Left ventricle myocardium inferior (tissue), 1 donor: ENCODE results near the gene GPC3. TPM values are rescaled to one million over a fixed set of nuclear protein-coding genes. Genes with fewer than 3 reads are reported as not detected.

Experiments
- DNase-seq: peaks from one replicate; pipeline ENCODE4 v3.0.0-alpha.2; 2020
- H3K27ac ChIP-seq: fragments of 200-600 bp; replicated peaks from 2 replicates; pipeline ENCODE4 v1.8.0; 2021
- H3K27me3 ChIP-seq: fragments of 200-600 bp; 2 replicates; pipeline ENCODE4 v1.8.0; 2021; ENCODE audit warnings: low read depth
- H3K36me3 ChIP-seq: fragments of 200-600 bp; 2 replicates; pipeline ENCODE4 v1.8.0; 2021
- H3K4me1 ChIP-seq: fragments of 200-600 bp; 2 replicates; pipeline ENCODE4 v1.8.0; 2021
- H3K4me3 ChIP-seq: fragments of 200-600 bp; 2 replicates; pipeline ENCODE4 v1.8.0; 2021; ENCODE audit warnings: mild to moderate bottlenecking, moderate library complexity
- H3K9me3 ChIP-seq: fragments of 200-600 bp; replicated peaks from 2 replicates; pipeline ENCODE4 v1.8.0; 2021
- CTCF ChIP-seq: fragments of 200-600 bp; IDR thresholded peaks from 2 replicates; pipeline ENCODE4 v1.8.0; 2021; ENCODE audit warnings: antibody characterized with exemption, mild to moderate bottlenecking, borderline replicate concordance
- intact Hi-C: fragments of 100-400 bp; cut with micrococcal nuclease; formaldehyde crosslinking; loops from one replicate; pipeline ENCODE4 v1.11.0; 2022
- total RNA-seq: library from RNA; stranded (reverse); fragmentation: NEBNext Ultra II Directional; extraction: Animal tissue kit (Norgen Biotek cat#: 25700); gene quantifications from one replicate; pipeline ENCODE4 v1.2.1, GENCODE V29; 2021
- donor health status: DM: no; HTN: yes; CAD: no; lungs with severe emphysema.

Gene GPC3
- total RNA-seq, 1 donor from 2014 or later: 5.4 TPM

- no peak overlapping the region for H3K27ac ChIP-seq
- intact Hi-C loops: loop anchor here (10.0 kb wide), 1 partner anchor 336 kb away; no protein-coding TSS in a partner anchor
- H3K9me3 ChIP-seq: no peaks in the 10 kb centered on the region
Measured at GRCh38 chrX:133670383-133670782, 315.0 kb downstream of the GPC3 start.

GRCh38 chrX:133669214-133669613 is 316.2 kb downstream of the GPC3 start:
- no peak for TF ChIP-seq CTCF
- no peaks in the 10 kb centered on the region for H3K9me3 ChIP-seq
- intact Hi-C loops: no loop called here
- no peak overlapping the region for H3K27ac ChIP-seq
- H3K36me3 ChIP-seq: no peaks in the 10 kb centered on the region
- DNase-seq: no peak
- no peaks in the 10 kb centered on the region for H3K4me1 ChIP-seq
- H3K27me3 ChIP-seq: no peaks in the 10 kb centered on the region
- H3K4me3 ChIP-seq: no peak overlapping the region

More at GRCh38 chrX:133670383-133670782, 315.0 kb downstream of the GPC3 start:
- no peaks in the 10 kb centered on the region for H3K27me3 ChIP-seq
- no peaks in the 10 kb centered on the region for H3K4me1 ChIP-seq
- DNase-seq: no peak
- H3K4me3 ChIP-seq: no peak overlapping the region
- TF ChIP-seq CTCF: peak; percentile 73
- no peaks in the 10 kb centered on the region for H3K36me3 ChIP-seq

- no peak overlapping the region for H3K4me3 ChIP-seq
- intact Hi-C loops: no loop called here
- no peaks in the 10 kb centered on the region for H3K9me3 ChIP-seq
- TF ChIP-seq CTCF: no peak
- no peak for DNase-seq
- no peaks in the 10 kb centered on the region for H3K27me3 ChIP-seq
- no peak overlapping the region for H3K27ac ChIP-seq
- H3K4me1 ChIP-seq: no peaks in the 10 kb centered on the region
- no peaks in the 10 kb centered on the region for H3K36me3 ChIP-seq
Measured at GRCh38 chrX:133668225-133668931, 317.0 kb downstream of the GPC3 start.

- no peak overlapping the region for H3K4me3 ChIP-seq
- no peaks in the 10 kb centered on the region for H3K4me1 ChIP-seq
- intact Hi-C loops: no loop called here
- no peak overlapping the region for H3K27ac ChIP-seq
- TF ChIP-seq CTCF: no peak
- no peaks in the 10 kb centered on the region for H3K9me3 ChIP-seq
- no peaks in the 10 kb centered on the region for H3K36me3 ChIP-seq
- DNase-seq: no peak
- H3K27me3 ChIP-seq: no peaks in the 10 kb centered on the region
Measured at GRCh38 chrX:133666256-133666655, 319.1 kb downstream of the GPC3 start.

GRCh38 chrX:133661962-133662839 is 323.2 kb downstream of the GPC3 start:
- Histone ChIP-seq H3K27ac (no peak overlapping the region), H3K4me3 (no peak overlapping the region), H3K4me1 (no peaks in the 10 kb centered on the region), H3K9me3 (no peaks in the 10 kb centered on the region), H3K27me3 (no peaks in the 10 kb centered on the region), H3K36me3 (no peaks in the 10 kb centered on the region)
- intact Hi-C loops: no loop called here
- TF ChIP-seq CTCF: no peak
- no peak for DNase-seq
